GM12878 (cell line): ENCODE data around the gene RBBP6. TPM values are rescaled to one million over a fixed set of nuclear protein-coding genes. Genes with fewer than 3 reads are reported as not detected.

ENCODE experiments used
- ATAC-seq: fragments of 200-7000 bp; cut with Tn5 transposase; 3 replicates; pipeline ENCODE4 v1.9.1; 2020; ENCODE audit warnings: mild to moderate bottlenecking, moderate library complexity
- BruUV-seq: library from RNA; stranded (reverse); fragments of 400-500 nt; replicated peaks from 2 replicates; lab custom pipeline; 2021; lab: Mats Ljungman, UMichigan
- CTCF ChIA-PET: fragments of 300-600 bp; sonication (Branson Sonifier 250); formaldehyde crosslinking; extraction: SDS; loops from one replicate; lab custom pipeline; 2021; ENCODE audit warnings: inconsistent platforms; lab: Yijun Ruan, JAX
- POLR2A ChIA-PET: fragments of 350-600 bp; formaldehyde crosslinking; extraction: SDS; loops from one replicate; lab custom pipeline; 2021; ENCODE audit warnings: inconsistent platforms; lab: Charles Lee
- RAD21 ChIA-PET: fragments of 300-600 bp; sonication (Branson Sonifier 250); formaldehyde crosslinking; loops from one replicate; lab custom pipeline; 2023; ENCODE audit warnings: antibody characterized with exemption; ENCODE audit not compliant: unreplicated experiment; lab: Charles Lee
- SMC1A ChIA-PET: fragments of 300-600 bp; sonication (Branson Sonifier 250); formaldehyde crosslinking; loops from one replicate; lab custom pipeline; 2023; ENCODE audit not compliant: unreplicated experiment, uncharacterized antibody; lab: Charles Lee
- DNase-seq: peaks from one replicate; pipeline ENCODE4 v3.0.0-alpha.2; 2011; ENCODE audit warnings: low read depth, low spot score
- FAIRE-seq: peaks from 3 replicates; lab custom pipeline; 2011; peaks lifted over from hg19 to GRCh38; lab: Jason Lieb, UNC
- H2AFZ ChIP-seq: 2 replicates; pipeline ENCODE4 v1.6.0; 2011; ENCODE audit warnings: low read depth, low read length, control low read depth; ENCODE audit not compliant: control insufficient read depth
- H3K27ac ChIP-seq: 2 replicates; pipeline ENCODE4 v1.5.1; 2011; ENCODE audit warnings: control low read depth; ENCODE audit not compliant: control insufficient read depth, insufficient read depth
- H3K27me3 ChIP-seq, 2 experiments: replicated peaks in 1 of 2; 2 replicates each; pipeline versions ENCODE4 v1.6.0 to v1.6.1; 2011; ENCODE audit warnings: low read length in 1 of 2; ENCODE audit not compliant: control insufficient read depth in 2 of 2, insufficient read depth in 2 of 2
- H3K36me3 ChIP-seq, 2 experiments: 2 replicates each; pipeline ENCODE4 v1.5.1; 2011; ENCODE audit warnings: low read length in 1 of 2; ENCODE audit not compliant: control insufficient read depth in 2 of 2, insufficient read depth in 2 of 2
- H3K4me1 ChIP-seq: 2 replicates; pipeline ENCODE4 v1.6.1; 2011; ENCODE audit warnings: mild to moderate bottlenecking, low read length, moderate library complexity, mixed read lengths; ENCODE audit not compliant: control insufficient read depth, insufficient read depth
- H3K4me2 ChIP-seq: 2 replicates; pipeline ENCODE4 v1.6.0; 2011; ENCODE audit warnings: control low read depth; ENCODE audit not compliant: control insufficient read depth, insufficient read depth
- H3K4me3 ChIP-seq: fragments of 200-600 bp; sonication (generic); 2 replicates; pipeline ENCODE4 v1.5.1; 2016
- H3K79me2 ChIP-seq: 2 replicates; pipeline ENCODE4 v1.6.0; 2011; ENCODE audit warnings: low read length; ENCODE audit not compliant: control insufficient read depth, insufficient read depth
- H3K9ac ChIP-seq: 2 replicates; pipeline ENCODE4 v1.8.0; 2011; ENCODE audit warnings: low read length, control low read depth, mixed read lengths; ENCODE audit not compliant: control insufficient read depth, insufficient read depth
- H3K9me3 ChIP-seq: replicated peaks from 3 replicates; pipeline ENCODE4 v1.5.1; 2011; ENCODE audit warnings: mild to moderate bottlenecking, low read length; ENCODE audit not compliant: control insufficient read depth, insufficient read depth
- H4K20me1 ChIP-seq: 2 replicates; pipeline ENCODE4 v1.6.0; 2011; ENCODE audit not compliant: control insufficient read depth, insufficient read depth
- ATF2 ChIP-seq: IDR thresholded peaks from 2 replicates; pipeline ENCODE4 v1.6.1; 2012; ENCODE audit warnings: low read length, inconsistent platforms
- BACH1 ChIP-seq: fragments of 450-650 bp; IDR thresholded peaks from 2 replicates; pipeline ENCODE4 v1.6.1; 2017; ENCODE audit warnings: mild to moderate bottlenecking, borderline replicate concordance
- E2F4 ChIP-seq: IDR thresholded peaks from 2 replicates; pipeline ENCODE4 v1.6.1; 2012; ENCODE audit warnings: low read depth, low read length, improper control_type of control experiment
- EED ChIP-seq: sonication (generic); IDR thresholded peaks from 2 replicates; pipeline ENCODE4 v1.6.1; 2016; ENCODE audit warnings: antibody characterized with exemption, low read depth
- ETV6 ChIP-seq, 2 experiments: fragments of 450-650 bp in 1 of 2; IDR thresholded peaks in 1 of 2; conservative IDR thresholded peaks in 1 of 2; 2 replicates each; pipeline ENCODE4 v1.6.1; 2014; ENCODE audit warnings: antibody characterized with exemption in 1 of 2, borderline replicate concordance in 1 of 2, low read depth in 1 of 2, mild to moderate bottlenecking in 1 of 2, moderate library complexity in 1 of 2
- HDAC6 ChIP-seq: fragments of 200-600 bp; sonication (generic); IDR thresholded peaks from one replicate; pipeline ENCODE4 v1.8.0; 2017; ENCODE audit warnings: antibody characterized with exemption; ENCODE audit not compliant: unreplicated experiment
- MEF2B ChIP-seq: fragments of 450-650 bp; IDR thresholded peaks from 2 replicates; pipeline ENCODE4 v1.6.1; 2018; ENCODE audit warnings: mild to moderate bottlenecking, moderate library complexity; ENCODE audit not compliant: partially characterized antibody, poor library complexity, severe bottlenecking
- NBN ChIP-seq: fragments of 450-650 bp; IDR thresholded peaks from 2 replicates; pipeline ENCODE4 v1.6.1; 2016
- SREBF1 ChIP-seq: IDR thresholded peaks from 2 replicates; pipeline ENCODE4 v1.6.1; 2012; ENCODE audit warnings: mild to moderate bottlenecking, low read length
- ZBTB4 ChIP-seq: fragments of 450-650 bp; formaldehyde crosslinking; IDR thresholded peaks from 2 replicates; pipeline ENCODE4 v1.4.0; 2022; ENCODE audit warnings: mild to moderate bottlenecking, moderate library complexity
- WGBS: methylation state at CpG from one replicate; pipeline ENCODE4 v1.1.6; 2016; ENCODE audit warnings: low lambda C conversion rate; ENCODE audit not compliant: insufficient replicate concordance, insufficient coverage; ENCODE audit errors: missing lambda C conversion rate; 5-methylcytosine and 5-hydroxymethylcytosine counted together
- in situ Hi-C: fragments of 300-500 bp; cut with MboI; formaldehyde crosslinking; loops from 9 replicates; pipeline ENCODE4 v1.14.3; 2018; ENCODE audit warnings: mixed read lengths
- intact Hi-C: fragments of 100-400 bp; cut with micrococcal nuclease; formaldehyde crosslinking; loops from one replicate; pipeline ENCODE4 v1.14.2; 2022; ENCODE audit not compliant: unreplicated experiment
- polyA plus RNA-seq, 11 experiments: library from polyadenylated mRNA; depleted of rRNA in 4 of 11; unstranded in 6 of 11; stranded (reverse) in 5 of 11; fragments of >200 nt; fragmentation: Nextera tagmentation in 4 of 11; fragmentation: Illumina TruSeq in 1 of 11; extraction: Ambion mirVana in 4 of 11; extraction: Trizol in 1 of 11; gene quantifications; 1 replicate in 1 of 11; 2 replicates in 10 of 11; pipeline versions ENCODE4 v1.2.1 to v1.2.3, GENCODE V29; 2011 to 2016; ENCODE audit warnings: inconsistent platforms in 2 of 11, missing spikeins in 2 of 11, low read depth in 1 of 11
- total RNA-seq, 4 experiments: library from RNA; depleted of rRNA in 3 of 4; stranded (reverse); fragments of >200 nt in 3 of 4; fragmentation: Illumina TruSeq in 1 of 4; extraction: Trizol in 1 of 4; gene quantifications; 2 replicates each; pipeline versions ENCODE4 v1.2.1 to v1.2.3, GENCODE V29; 2013 to 2021

The RBBP6 gene
- total and polyA plus RNA-seq, 10 of the 15 experiments (the other 5 are each of a cell fraction or from before 2014, with no cell fraction given): 16.9 to 80.2 (median 36.5) TPM

- ChIA-PET POLR2A (no interaction called here), CTCF (interaction anchor here (0.9 to 2.9 kb wide), 6 partner anchors 9 to 464 kb away, joined by 3 to 26 read pairs (median 10); no protein-coding TSS in a partner anchor)
- Histone ChIP-seq H3K9me3 (no peaks in the 10 kb centered on the region), H3K36me3 (no peaks in the 10 kb centered on the region), H2AFZ (no peak overlapping the region), H3K4me1 (no peaks in the 10 kb centered on the region), H4K20me1 (no peaks in the 10 kb centered on the region), H3K27ac (no peak overlapping the region), H3K27me3 (no peaks in the 10 kb centered on the region)
- ATAC-seq: no peak
- no peak for TF ChIP-seq ZBTB4
- TF ChIP-seq, all 136 proteins: peak for 0
- RAD21 ChIA-PET: no interaction called here
- no peak overlapping the region for H3K4me2 ChIP-seq
- intact Hi-C loops (loop anchor here (2.0 to 10.0 kb wide), 4 partner anchors 253 to 703 kb away; no protein-coding TSS in a partner anchor), in situ Hi-C loops (loop anchor here (5.0 kb wide), 1 partner anchor 464 kb away; no protein-coding TSS in a partner anchor)
- no peaks in the 10 kb centered on the region for H3K79me2 ChIP-seq
- no TSS peak for BruUV-seq
- FAIRE-seq (no peak), DNase-seq (no peak)
- no peak overlapping the region for H3K4me3 ChIP-seq
- no peak overlapping the region for H3K9ac ChIP-seq
- WGBS: 40% methylated on average over 4 of the region's 4 CpGs
- SMC1A ChIA-PET: interaction anchor here (1.6 to 2.1 kb wide), 2 partner anchors 253 to 700 kb away, joined by 3 to 10 read pairs; no protein-coding TSS in a partner anchor
Measured at GRCh38 chr16:24505959-24506358, 33.4 kb upstream of the RBBP6 start.

- Histone ChIP-seq H3K27me3 (no peaks in the 10 kb centered on the region), H3K9ac (no peak overlapping the region), H3K4me2 (no peak overlapping the region), H3K4me1 (no peaks in the 10 kb centered on the region), H4K20me1 (no peaks in the 10 kb centered on the region), H3K79me2 (no peaks in the 10 kb centered on the region), H3K27ac (no peak overlapping the region), H3K36me3 (no peaks in the 10 kb centered on the region), H3K9me3 (no peaks in the 10 kb centered on the region), H3K4me3 (no peak overlapping the region), H2AFZ (no peak overlapping the region)
- intact Hi-C loops: loop anchor here (10.0 kb wide), 1 partner anchor 433 kb away; no protein-coding TSS in a partner anchor
- DNase-seq (no peak), FAIRE-seq (no peak), ATAC-seq (no peak)
- BruUV-seq: no TSS peak
- in situ Hi-C loops: loop anchor here (5.0 kb wide), 1 partner anchor 466 kb away; no protein-coding TSS in a partner anchor
- ChIA-PET POLR2A (no interaction called here), CTCF (interaction anchor here (0.8 to 1.1 kb wide), 2 partner anchors 9 to 255 kb away, joined by 3 read pairs; no protein-coding TSS in a partner anchor), RAD21 (no interaction called here), SMC1A (interaction anchor here (0.6 to 1.4 kb wide), 2 partner anchors 701 to 707 kb away, joined by 3 read pairs; no protein-coding TSS in a partner anchor)
- 34% methylated on average over 5 of the region's 5 CpGs for WGBS
- no peak for TF ChIP-seq MEF2B
- no peak for TF ChIP-seq HDAC6
- no peak for TF ChIP-seq ETV6 (conservative IDR thresholded peaks at IDR 0.05 in 1 of 2, IDR thresholded peaks at IDR 0.05 in 1 of 2; ENCODE audit: borderline replicate concordance in 1 of 2, low read depth in 1 of 2)
- no peak for TF ChIP-seq SREBF1
- no peak for TF ChIP-seq BACH1
- TF ChIP-seq E2F4: no peak
- no peak for TF ChIP-seq NBN
- TF ChIP-seq ATF2: no peak
- TF ChIP-seq EED: no peak
Measured at GRCh38 chr16:24507959-24508480, 31.3 kb upstream of the RBBP6 start.
